Measurements from ENCODE around the gene DUSP3. TPM values are rescaled to one million over a fixed set of nuclear protein-coding genes. Genes with fewer than 3 reads are reported as not detected.

DUSP3 gene
- total and polyA plus RNA-seq, 2 donors: 12.2 to 37.2 TPM

DNA sequence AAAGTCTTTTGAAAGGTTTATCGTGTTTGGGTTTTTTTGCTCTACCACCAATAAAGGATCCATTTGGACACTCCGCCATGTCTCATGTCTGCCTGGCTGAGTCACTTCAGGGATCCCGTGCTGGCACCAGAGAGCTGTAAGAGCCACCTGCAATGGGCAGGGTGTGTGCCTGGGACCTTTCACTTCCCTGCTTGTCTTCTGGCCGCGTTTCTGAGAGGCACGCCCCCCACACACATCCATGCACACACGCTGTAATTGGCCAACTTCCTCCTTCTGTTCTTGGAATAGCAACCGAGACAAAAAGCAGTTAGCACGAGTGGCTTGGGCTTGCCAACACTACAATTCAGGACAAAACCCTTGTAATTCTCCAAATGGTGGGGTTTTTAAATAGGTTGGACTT, 10.4 kb downstream of the DUSP3 start:
- Histone ChIP-seq H3K36me3 (ENCODE audit: control insufficient read depth in 2 of 2, insufficient read depth in 2 of 2, low read length in 1 of 2) (peaks cover 2 to 4% of the 10 kb centered on the region in 2 donors), H3K27me3 (ENCODE audit: control insufficient read depth in 2 of 2, insufficient read depth in 1 of 2, low read length in 1 of 2) (no peaks in the 10 kb centered on the region), H3K27ac (ENCODE audit: low read depth in 1 of 2, low read length in 1 of 2) (no peak overlapping the region), H3K9me3 (ENCODE audit: control insufficient read depth in 2 of 2, insufficient read depth in 1 of 2, low read length in 1 of 2) (no peaks in the 10 kb centered on the region), H3K4me3 (ENCODE audit: low read length in 2 of 2) (no peak overlapping the region), H3K4me1 (ENCODE audit: control insufficient read depth in 2 of 2, insufficient read depth in 2 of 2, low read length in 2 of 2) (peaks cover 0 to 3% of the 10 kb centered on the region in 2 donors)
- 23% methylated on average over 9 of the region's 9 CpGs for WGBS
- DNase-seq (ENCODE audit: low read depth in 6 of 9, low spot score in 9 of 9): peak in 1 of 9 donors; percentile 16

- Histone ChIP-seq H3K4me3 (ENCODE audit: low read length in 2 of 2) (no peak overlapping the region), H3K9me3 (ENCODE audit: control insufficient read depth in 2 of 2, insufficient read depth in 1 of 2, low read length in 1 of 2) (no peaks in the 10 kb centered on the region), H3K36me3 (ENCODE audit: control insufficient read depth in 2 of 2, insufficient read depth in 2 of 2, low read length in 1 of 2) (peaks cover 2 to 4% of the 10 kb centered on the region in 2 donors), H3K27ac (ENCODE audit: low read depth in 1 of 2, low read length in 1 of 2) (no peak overlapping the region), H3K4me1 (ENCODE audit: control insufficient read depth in 2 of 2, insufficient read depth in 2 of 2, low read length in 2 of 2) (no peaks in the 10 kb centered on the region), H3K27me3 (ENCODE audit: control insufficient read depth in 2 of 2, insufficient read depth in 1 of 2, low read length in 1 of 2) (no peaks in the 10 kb centered on the region)
- 86% methylated on average over 5 of the region's 5 CpGs for WGBS
- DNase-seq (ENCODE audit: low read depth in 6 of 9, low spot score in 9 of 9): no peak
Measured at GRCh38 chr17:43767713-43768059, 11.1 kb downstream of the DUSP3 start.

GRCh38 chr17:43767053-43767712, 11.6 kb downstream of the DUSP3 start:
- H3K4me3 ChIP-seq (ENCODE audit: low read length in 2 of 2): no peak overlapping the region
- no peaks in the 10 kb centered on the region for H3K27me3 ChIP-seq (ENCODE audit: control insufficient read depth in 2 of 2, insufficient read depth in 1 of 2, low read length in 1 of 2)
- no peak overlapping the region for H3K27ac ChIP-seq (ENCODE audit: low read depth in 1 of 2, low read length in 1 of 2)
- no peak for DNase-seq (ENCODE audit: low read depth in 6 of 9, low spot score in 9 of 9)
- WGBS: 88% methylated on average over 6 of the region's 6 CpGs
- H3K4me1 ChIP-seq (ENCODE audit: control insufficient read depth in 2 of 2, insufficient read depth in 2 of 2, low read length in 2 of 2): no peaks in the 10 kb centered on the region
- H3K9me3 ChIP-seq (ENCODE audit: control insufficient read depth in 2 of 2, insufficient read depth in 1 of 2, low read length in 1 of 2): no peaks in the 10 kb centered on the region
- peaks cover 2 to 4% of the 10 kb centered on the region in 2 donors for H3K36me3 ChIP-seq (ENCODE audit: control insufficient read depth in 2 of 2, insufficient read depth in 2 of 2, low read length in 1 of 2)

- peak in 3 of 9 donors; percentile 30 to 50 (median 35) for DNase-seq (ENCODE audit: low read depth in 6 of 9, low spot score in 9 of 9)
- Histone ChIP-seq H3K4me3 (ENCODE audit: low read length in 2 of 2) (no peak overlapping the region), H3K9me3 (ENCODE audit: control insufficient read depth in 2 of 2, insufficient read depth in 1 of 2, low read length in 1 of 2) (no peaks in the 10 kb centered on the region), H3K27ac (ENCODE audit: low read depth in 1 of 2, low read length in 1 of 2) (no peak overlapping the region), H3K4me1 (ENCODE audit: control insufficient read depth in 2 of 2, insufficient read depth in 2 of 2, low read length in 2 of 2) (no peaks in the 10 kb centered on the region), H3K27me3 (ENCODE audit: control insufficient read depth in 2 of 2, insufficient read depth in 1 of 2, low read length in 1 of 2) (no peaks in the 10 kb centered on the region), H3K36me3 (ENCODE audit: control insufficient read depth in 2 of 2, insufficient read depth in 2 of 2, low read length in 1 of 2) (peaks cover 2 to 4% of the 10 kb centered on the region in 2 donors)
- WGBS: 82% methylated on average over 7 of the region's 7 CpGs
Measured at GRCh38 chr17:43766413-43767052, 12.2 kb downstream of the DUSP3 start.

GRCh38 chr17:43760254-43760852, 18.4 kb downstream of the DUSP3 start:
- H3K4me3 ChIP-seq (ENCODE audit: low read length in 2 of 2): no peak overlapping the region
- H3K27me3 ChIP-seq (ENCODE audit: control insufficient read depth in 2 of 2, insufficient read depth in 1 of 2, low read length in 1 of 2): peaks cover 14 to 36% of the 10 kb centered on the region in 2 donors
- peak; percentile 62 to 90 (median 81) for DNase-seq (ENCODE audit: low read depth in 6 of 9, low spot score in 9 of 9)
- H3K27ac ChIP-seq (ENCODE audit: low read depth in 1 of 2, low read length in 1 of 2): no peak overlapping the region
- no peaks in the 10 kb centered on the region for H3K4me1 ChIP-seq (ENCODE audit: control insufficient read depth in 2 of 2, insufficient read depth in 2 of 2, low read length in 2 of 2)
- WGBS: 21% methylated on average over 10 of the region's 10 CpGs
- H3K9me3 ChIP-seq (ENCODE audit: control insufficient read depth in 2 of 2, insufficient read depth in 1 of 2, low read length in 1 of 2): no peaks in the 10 kb centered on the region
- no peaks in the 10 kb centered on the region for H3K36me3 ChIP-seq (ENCODE audit: control insufficient read depth in 2 of 2, insufficient read depth in 2 of 2, low read length in 1 of 2)

DNA sequence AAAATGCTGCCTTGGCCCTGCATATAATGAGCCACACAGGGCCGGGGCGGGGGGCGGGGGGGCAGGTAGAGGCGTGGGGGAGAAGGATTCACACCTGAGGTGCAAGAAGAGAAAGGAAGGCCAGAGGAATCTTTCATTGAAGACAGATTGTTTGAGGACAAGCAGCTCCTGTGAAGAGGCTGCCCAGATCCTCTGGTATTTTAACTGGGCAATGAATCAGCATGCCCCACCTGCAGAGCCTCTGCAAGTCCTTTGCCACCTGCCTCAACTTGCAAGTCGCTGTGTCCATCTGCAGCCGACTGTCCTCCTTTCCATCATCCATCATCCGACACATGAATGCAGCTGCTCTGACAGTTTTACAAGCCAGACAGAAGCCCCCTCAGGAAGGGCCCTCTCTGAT, 18.9 kb downstream of the DUSP3 start:
- Histone ChIP-seq H3K4me3 (ENCODE audit: low read length in 2 of 2) (no peak overlapping the region), H3K9me3 (ENCODE audit: control insufficient read depth in 2 of 2, insufficient read depth in 1 of 2, low read length in 1 of 2) (no peaks in the 10 kb centered on the region), H3K4me1 (ENCODE audit: control insufficient read depth in 2 of 2, insufficient read depth in 2 of 2, low read length in 2 of 2) (no peaks in the 10 kb centered on the region), H3K27ac (ENCODE audit: low read depth in 1 of 2, low read length in 1 of 2) (no peak overlapping the region), H3K36me3 (ENCODE audit: control insufficient read depth in 2 of 2, insufficient read depth in 2 of 2, low read length in 1 of 2) (no peaks in the 10 kb centered on the region), H3K27me3 (ENCODE audit: control insufficient read depth in 2 of 2, insufficient read depth in 1 of 2, low read length in 1 of 2) (peaks cover 19 to 41% of the 10 kb centered on the region in 2 donors)
- DNase-seq (ENCODE audit: low read depth in 6 of 9, low spot score in 9 of 9): no peak
- WGBS: 93% methylated on average over 7 of the region's 7 CpGs

DNA sequence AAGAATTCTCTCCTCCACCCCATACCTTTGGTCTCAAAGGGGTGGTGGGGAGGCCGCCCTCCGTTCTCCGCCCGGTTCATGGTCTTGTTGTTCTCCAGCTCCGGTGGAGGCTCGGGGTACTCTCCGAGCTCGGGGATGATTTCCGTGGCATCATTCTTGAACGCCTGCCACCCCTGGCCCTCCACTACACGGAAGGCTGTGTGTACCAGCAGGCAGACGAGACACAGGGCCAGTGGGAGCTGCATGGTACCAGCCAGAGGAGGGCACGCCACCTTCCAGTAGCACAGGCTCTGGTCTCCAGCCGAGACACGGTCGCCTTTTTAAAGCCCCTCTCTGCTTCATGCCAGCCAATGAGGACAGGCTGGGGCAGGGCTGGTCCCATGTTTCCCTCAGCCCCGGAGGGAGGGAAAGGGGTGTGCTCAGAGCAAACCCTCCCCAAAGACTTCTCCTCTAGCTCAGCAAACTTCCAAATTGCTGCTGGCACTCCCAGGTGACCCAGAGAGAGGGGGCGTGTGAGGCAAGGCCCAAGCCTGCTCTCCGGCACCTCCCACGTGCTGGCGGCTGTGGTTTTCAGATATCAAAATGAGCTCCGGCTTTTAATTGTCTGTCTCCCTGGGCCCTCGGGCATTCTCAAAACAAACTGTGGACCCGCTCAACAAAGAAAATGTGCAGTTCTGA, 20.1 kb downstream of the DUSP3 start, which contains the start of gene SOST:
SOST (minus strand) TSS at position 295 of the 678 bp plus-strand sequence; CDS start at position 245, 50 bp downstream.
- Histone ChIP-seq H3K9me3 (ENCODE audit: control insufficient read depth in 2 of 2, insufficient read depth in 1 of 2, low read length in 1 of 2) (no peaks in the 10 kb centered on the region), H3K4me1 (ENCODE audit: control insufficient read depth in 2 of 2, insufficient read depth in 2 of 2, low read length in 2 of 2) (no peaks in the 10 kb centered on the region), H3K27me3 (ENCODE audit: control insufficient read depth in 2 of 2, insufficient read depth in 1 of 2, low read length in 1 of 2) (peaks cover 26 to 50% of the 10 kb centered on the region in 2 donors), H3K4me3 (ENCODE audit: low read length in 2 of 2) (no peak within 1 kb of the TSS), H3K36me3 (ENCODE audit: control insufficient read depth in 2 of 2, insufficient read depth in 2 of 2, low read length in 1 of 2) (no peaks in the 10 kb centered on the region), H3K27ac (ENCODE audit: low read depth in 1 of 2, low read length in 1 of 2) (no peak within 1 kb of the TSS)
- WGBS: 95% methylated on average over 24 of the region's 24 CpGs
- no peak for DNase-seq (ENCODE audit: low read depth in 6 of 9, low spot score in 9 of 9)

- Histone ChIP-seq H3K27ac (ENCODE audit: low read depth in 1 of 2, low read length in 1 of 2) (no peak overlapping the region), H3K9me3 (ENCODE audit: control insufficient read depth in 2 of 2, insufficient read depth in 1 of 2, low read length in 1 of 2) (no peaks in the 10 kb centered on the region), H3K27me3 (ENCODE audit: control insufficient read depth in 2 of 2, insufficient read depth in 1 of 2, low read length in 1 of 2) (peaks cover 30 to 55% of the 10 kb centered on the region in 2 donors), H3K4me3 (ENCODE audit: low read length in 2 of 2) (no peak overlapping the region), H3K4me1 (ENCODE audit: control insufficient read depth in 2 of 2, insufficient read depth in 2 of 2, low read length in 2 of 2) (no peaks in the 10 kb centered on the region), H3K36me3 (ENCODE audit: control insufficient read depth in 2 of 2, insufficient read depth in 2 of 2, low read length in 1 of 2) (no peaks in the 10 kb centered on the region)
- 87% methylated on average over 6 of the region's 6 CpGs for WGBS
- no peak for DNase-seq (ENCODE audit: low read depth in 6 of 9, low spot score in 9 of 9)
Measured at GRCh38 chr17:43758086-43758485, 20.7 kb downstream of the DUSP3 start.
